Islet of Langerhans (tissue), 1 donor: ENCODE data around the gene LIG3.
"Not testable (repeated sequence)": the region's sequence is repeated elsewhere in the genome, so short reads cannot be mapped to it uniquely, and the experiment has no call there.

ENCODE experiments used
- FAIRE-seq: peaks from one replicate; lab custom pipeline; 2011; peaks lifted over from hg19 to GRCh38; lab: Jason Lieb, UNC

LIG3 gene

DNA sequence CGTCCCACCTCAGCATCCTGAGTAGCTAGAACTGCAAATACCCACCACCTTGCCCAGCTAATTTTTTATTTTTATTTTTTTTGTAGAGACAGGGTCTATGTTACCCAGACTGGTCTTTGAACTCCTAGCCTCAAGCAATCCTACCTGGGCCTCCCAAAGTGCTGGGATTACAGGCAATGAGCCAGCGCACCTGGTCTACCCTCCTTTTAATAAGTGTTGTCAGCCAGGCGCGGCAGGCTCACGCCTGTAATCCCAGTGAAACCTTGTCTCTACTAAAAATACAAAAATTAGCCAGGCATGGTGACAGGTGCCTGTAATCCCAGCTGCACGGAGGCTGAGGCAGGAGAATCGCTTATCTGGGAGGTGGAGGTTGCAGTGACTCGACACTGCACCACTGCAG lies 63.9 kb downstream of the LIG3 start:
- no peak for FAIRE-seq

DNA sequence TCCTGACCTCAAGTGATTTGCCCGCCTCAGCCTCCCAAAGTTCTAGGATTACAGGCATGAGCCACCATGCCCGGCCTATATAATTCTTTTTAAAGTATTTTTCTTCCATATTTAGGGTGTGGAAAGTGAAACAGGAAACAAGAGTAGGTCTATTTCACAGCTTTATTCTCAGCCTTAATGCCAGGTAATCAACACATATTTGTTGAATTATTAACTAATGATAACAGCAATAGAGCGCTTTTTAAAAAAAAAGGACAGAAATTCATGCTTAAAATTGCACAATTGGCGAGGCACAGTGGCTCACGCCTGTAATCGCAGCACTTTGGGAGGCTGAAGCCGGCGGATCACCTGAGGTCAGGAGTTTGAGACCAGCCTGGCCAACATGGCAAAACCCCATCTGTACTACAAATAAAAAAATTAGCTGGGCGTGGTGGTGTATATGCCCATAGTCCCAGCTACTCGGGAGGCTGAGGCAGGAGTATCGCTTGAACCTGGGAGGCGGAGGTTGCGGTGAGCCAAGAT lies 65.2 kb downstream of the LIG3 start:
- not testable (repeated sequence) for FAIRE-seq

DNA sequence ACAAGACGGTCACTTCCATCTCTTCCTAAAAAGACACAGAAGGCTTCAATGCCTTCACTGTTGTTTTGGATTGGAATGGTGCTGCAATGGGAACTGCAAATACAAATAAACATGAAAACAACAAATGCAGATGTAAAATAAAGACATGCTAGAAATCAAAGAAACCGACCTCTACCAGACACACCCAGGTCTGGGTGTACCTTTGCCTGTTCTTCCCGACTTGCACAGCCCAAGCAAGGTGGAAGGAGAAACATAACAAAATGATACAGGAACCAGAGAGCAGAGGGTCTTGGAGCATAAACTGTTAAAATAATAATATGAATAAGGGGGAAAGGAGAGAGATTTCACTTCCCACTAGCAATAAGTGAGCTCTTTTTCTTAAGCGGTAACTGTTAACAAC lies 65.9 kb downstream of the LIG3 start:
- no peak for FAIRE-seq

DNA sequence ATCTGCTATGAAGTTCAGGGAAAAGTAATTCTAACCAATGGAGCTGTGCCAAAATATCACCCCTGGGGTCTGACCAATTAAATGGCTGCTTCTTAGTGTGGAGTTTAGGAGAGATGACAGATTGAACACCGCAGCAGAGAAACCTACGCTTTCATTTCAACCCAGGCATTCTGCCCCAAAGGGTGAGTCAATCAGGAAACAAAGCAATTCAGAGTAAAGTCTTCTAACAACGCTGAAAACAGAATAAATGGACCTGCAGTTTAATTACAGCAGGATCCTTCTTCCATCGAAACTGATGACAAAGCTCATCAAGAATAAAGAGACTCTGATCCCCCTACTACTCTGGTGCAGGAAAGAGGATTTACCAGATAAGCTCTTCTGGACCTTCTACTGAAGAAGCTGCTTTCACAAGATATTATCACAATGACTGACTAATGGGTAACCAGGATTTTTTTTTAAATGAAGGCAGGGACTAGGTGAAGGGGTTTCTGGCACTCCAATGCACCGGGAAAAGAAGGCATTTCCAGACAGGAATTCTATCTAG lies 66.5 kb downstream of the LIG3 start:
- no peak for FAIRE-seq

DNA sequence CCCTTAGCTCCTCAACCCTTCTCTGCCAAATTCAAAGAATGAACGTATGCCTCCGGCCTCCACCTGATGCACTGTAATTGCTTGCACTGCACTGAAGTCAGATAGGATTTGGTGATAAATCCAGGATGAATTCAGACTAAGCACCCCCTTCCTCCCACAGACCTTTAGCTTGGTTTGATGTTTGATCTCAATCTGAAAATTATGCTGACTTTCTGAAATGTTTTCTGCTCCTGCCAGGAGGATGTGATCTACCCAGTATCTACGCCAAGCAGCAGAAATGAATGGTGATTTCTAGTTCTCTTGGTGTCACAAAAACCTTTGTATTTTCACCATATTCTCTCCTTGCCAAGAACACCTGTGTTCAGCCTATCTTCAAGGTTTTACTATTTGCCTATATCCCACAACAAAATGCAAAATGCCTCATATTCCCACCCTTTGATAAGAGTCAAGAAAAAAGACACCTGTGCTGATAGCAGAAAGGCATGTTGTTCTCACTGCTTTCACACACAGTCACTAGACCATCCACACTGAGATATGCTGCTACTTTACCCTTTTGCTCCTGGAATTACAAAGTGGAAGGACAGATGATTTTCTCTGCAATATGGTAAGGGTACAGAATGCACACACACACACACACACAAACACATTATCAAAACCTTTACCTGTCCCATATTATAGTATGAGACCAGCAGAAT lies 68.5 kb downstream of the LIG3 start:
- no peak for FAIRE-seq

DNA sequence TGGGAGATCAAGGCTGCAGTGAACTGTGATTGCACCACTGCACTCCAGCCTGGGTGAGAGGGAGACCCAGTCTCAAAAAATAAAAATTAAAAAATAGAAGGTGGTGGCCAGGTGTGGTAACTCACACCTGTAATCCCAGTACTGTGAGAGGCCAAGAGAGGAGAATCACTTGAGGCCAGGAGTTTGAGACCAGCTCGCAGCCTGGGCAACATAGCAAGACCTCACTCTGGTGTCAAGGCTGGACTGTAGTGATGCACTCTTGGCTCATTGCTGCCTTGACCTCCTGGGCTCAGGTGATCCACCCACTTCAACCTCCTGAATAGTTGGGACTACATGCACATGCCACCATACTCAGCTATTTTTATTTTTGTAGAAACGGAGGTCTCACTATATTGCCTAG lies 69.9 kb downstream of the LIG3 start:
- no peak for FAIRE-seq

DNA sequence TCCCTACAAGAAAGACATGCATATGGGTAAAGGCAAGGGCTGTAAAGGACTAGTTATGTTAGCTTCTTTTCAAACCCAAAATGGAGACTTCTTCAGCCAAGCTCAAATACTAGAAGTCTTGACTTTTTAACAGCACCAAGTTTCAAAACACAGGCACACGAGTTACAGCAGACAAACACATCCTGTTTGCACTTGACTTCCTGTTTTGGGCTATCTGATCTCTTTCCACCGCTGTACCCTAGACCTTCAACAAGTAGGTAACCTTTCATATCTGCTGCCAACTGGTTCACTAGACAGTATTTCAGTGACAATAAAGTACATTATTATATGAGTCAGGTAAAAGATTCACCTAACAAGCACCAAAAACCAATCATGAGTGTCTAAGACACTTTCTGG lies 70.9 kb downstream of the LIG3 start:
- FAIRE-seq = no peak

DNA sequence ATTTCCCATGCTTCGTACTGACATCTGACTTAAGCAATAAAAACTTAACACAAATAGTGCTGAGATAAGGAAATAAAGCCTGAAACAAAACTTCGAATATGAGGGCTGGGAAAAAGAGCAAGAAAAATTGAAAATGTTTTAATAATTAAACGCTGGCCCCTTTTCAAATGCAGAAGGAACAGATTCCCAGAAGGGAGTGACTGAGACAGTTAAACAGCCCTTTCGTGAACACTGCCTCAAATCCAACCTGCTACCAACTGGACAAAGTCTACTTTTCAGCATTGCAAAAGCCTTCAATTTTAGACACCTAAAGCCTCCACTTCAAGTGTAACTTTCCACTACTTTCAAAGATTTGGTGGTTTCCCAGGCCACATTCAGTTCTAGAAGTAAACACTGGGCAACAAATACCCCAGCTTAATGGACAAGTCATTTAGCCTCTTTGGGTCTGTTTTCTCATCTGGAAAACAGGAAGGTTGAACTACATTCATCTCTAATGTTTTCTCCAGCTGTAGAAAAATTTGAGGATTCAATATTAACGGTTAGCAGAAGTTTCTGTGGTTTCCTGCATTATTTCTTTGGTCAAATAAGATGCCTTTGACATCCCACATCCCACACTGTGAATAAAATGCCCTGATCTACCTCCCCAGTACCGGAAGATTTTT lies 71.4 kb downstream of the LIG3 start:
- no peak for FAIRE-seq

DNA sequence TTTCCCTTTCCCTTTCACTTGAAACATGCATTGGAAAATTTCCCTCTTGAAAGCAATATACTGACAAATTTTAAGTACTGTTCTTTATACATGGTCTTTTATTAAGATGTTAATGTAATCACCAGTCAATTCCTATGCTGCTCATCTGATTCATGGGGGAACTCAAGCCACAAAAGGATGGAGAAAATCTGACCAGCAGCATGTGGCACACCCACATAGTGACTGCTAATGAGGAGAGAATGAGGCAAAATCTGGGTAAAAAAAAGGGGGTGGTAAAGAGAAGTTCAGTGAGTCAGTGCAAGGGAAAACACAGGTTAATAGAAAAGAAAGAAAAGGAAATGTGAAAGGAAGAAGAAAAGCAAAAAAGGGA lies 71.9 kb downstream of the LIG3 start:
- no peak for FAIRE-seq

DNA sequence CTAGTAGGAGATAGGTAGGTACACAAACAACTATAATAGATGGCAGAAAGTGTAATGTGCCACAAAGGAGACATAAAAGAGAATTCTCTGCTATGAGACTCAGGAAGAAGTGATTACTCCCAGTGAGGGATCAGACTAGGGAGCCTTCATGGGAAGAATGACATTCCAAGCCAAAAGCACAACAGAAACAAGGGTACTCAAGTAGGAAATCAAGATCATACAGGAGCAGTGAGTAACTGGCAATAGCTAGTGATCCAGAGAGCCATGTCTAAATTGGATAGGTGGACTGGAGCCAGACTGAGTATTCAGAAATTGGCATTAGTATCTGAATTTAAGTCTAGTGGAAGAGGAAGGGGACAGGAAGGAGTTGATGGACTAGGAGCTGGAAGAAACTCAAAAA lies 72.5 kb downstream of the LIG3 start:
- FAIRE-seq = no peak

DNA sequence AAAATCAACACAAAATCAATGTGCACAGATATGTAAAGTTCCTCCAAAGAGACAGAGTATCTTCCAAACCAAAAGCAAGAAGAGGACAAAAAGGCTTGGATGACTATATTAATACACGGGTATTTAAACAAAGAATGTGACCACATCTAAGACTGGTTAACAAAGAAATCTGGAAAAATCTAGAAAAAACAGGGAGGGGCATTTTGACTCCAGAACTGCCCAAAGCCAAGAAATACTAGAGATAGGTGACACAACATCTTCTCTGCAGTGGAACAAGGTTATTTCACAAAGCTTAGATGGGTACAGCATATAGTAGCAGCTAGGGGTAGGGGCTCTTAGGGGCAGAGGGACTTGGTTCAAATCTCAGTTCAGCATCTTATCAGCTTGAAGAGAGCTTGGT lies 72.9 kb downstream of the LIG3 start:
- FAIRE-seq = no peak

DNA sequence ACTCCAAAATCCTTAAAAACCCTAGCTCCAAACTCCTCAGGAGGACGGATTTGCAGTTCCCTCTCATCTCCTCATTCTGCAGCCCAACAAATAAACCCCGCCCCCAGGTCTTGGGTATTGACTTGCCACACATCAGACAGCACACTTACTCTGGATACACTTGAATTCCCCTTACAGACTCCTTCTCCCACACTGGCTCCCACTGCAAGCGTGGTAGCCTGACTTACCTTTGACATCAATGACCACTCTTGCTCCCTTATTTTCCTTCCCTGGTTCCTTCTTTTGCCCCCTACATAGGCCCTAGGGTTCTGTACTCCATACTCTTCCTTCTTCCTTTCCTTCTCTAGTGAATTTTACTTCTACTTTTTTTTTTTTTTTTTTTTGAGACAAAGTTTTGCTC lies 75.7 kb downstream of the LIG3 start:
- FAIRE-seq = no peak

DNA sequence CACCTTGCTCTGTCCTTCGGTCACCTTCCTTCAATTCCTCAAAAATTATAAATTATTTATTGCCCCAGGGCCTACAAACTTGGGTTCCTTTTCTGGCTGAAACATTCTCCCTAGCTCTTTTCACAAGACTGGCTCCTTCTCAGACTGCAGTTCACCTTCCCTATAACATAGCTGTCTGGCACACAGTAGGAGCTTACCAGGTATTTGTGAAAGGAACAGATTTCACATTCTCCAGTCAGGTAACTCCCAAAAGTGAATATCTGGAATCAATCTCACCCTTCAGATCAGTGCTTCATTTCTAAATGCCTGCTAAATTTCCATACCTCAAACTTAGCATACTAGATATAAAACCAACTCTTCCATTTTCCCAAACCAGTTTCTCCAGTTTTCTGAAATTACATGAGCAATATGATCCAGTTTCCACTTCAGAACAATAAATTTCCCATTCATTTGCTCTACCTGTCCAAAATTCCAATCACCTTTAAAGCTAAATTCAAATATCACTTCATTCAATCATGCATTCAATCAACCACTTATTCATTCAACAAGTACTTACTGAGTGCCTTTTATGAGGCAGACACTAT lies 77.1 kb downstream of the LIG3 start:
- no peak for FAIRE-seq
